ENCODE data around the gene UBE2J2. TPM values are rescaled to one million over a fixed set of nuclear protein-coding genes. Genes with fewer than 3 reads are reported as not detected.

UBE2J2 gene
- total and polyA plus RNA-seq, 2 of the 8 experiments (the other 6 are each of a cell fraction or from before 2014, with no cell fraction given) = 33.6 to 67.9 TPM

GRCh38 chr1:1259951-1260600 is 13.6 kb downstream of the UBE2J2 start (continued):
- no peak for TF ChIP-seq NANOG (IDR thresholded peaks at IDR 0.05; ENCODE audit: insufficient read depth, low read depth, low read length, poor library complexity, severe bottlenecking)

Measured in H1 (cell line).